GM12875 (cell line): ENCODE results near the gene NFIC.

ENCODE experiments used
- H3K4me3 ChIP-seq: one replicate; pipeline ENCODE4 v1.5.1; 2011; ENCODE audit warnings: low read depth, low read length, control low read depth
- CTCF ChIP-seq: IDR thresholded peaks from 2 replicates; pipeline ENCODE4 v1.5.1; 2011; ENCODE audit warnings: low read depth, mild to moderate bottlenecking, control low read depth, inconsistent platforms, low read length, moderate library complexity, borderline replicate concordance; ENCODE audit not compliant: insufficient read depth

The NFIC gene

GRCh38 chr19:3465552-3465951, 99.2 kb downstream of the NFIC start:
- H3K4me3 ChIP-seq, result no peak overlapping the region
- TF ChIP-seq CTCF, result no peak

GRCh38 chr19:3466635-3467034, 100.3 kb downstream of the NFIC start:
- TF ChIP-seq CTCF, result no peak
- H3K4me3 ChIP-seq, result no peak overlapping the region

DNA sequence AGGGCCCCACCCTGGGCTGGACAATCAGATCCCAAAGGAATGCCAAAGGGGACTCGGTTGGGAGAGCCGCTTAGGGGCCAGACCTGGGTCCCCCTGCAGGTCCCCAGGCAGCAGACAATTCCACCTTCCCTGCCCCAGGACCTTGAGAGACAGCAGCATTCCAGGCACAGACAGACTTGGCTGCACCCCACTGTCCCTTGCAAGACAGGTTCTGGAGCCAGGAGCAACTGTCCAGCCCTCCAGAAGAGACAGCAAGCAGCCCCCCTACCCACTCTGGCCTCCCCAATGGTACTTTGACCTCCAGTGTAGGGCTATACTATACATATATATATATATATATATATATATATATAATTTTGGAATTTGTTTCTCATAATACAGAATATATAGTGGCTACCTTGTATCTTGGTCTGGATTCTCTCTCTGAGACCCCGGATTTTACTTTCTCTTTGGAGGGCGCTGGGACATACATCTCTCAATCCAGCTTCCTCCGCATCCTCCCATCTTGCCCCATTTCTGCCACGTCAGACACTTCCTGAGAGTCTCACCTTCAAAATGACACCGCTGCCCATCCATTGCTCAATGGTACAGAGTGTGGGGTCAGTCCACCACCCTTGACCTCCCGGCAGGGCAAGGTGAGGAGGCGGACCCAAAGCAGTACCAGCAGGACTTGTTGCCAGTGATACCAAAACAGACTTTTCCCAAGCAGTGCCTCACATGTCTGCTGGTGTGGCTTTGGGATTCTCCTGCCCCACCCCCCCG, 101.2 kb downstream of the NFIC start:
- no peak overlapping the region for H3K4me3 ChIP-seq
- TF ChIP-seq CTCF, result no peak

GRCh38 chr19:3468211-3468610, 101.8 kb downstream of the NFIC start:
- no peak overlapping the region for H3K4me3 ChIP-seq
- TF ChIP-seq CTCF, result no peak

DNA sequence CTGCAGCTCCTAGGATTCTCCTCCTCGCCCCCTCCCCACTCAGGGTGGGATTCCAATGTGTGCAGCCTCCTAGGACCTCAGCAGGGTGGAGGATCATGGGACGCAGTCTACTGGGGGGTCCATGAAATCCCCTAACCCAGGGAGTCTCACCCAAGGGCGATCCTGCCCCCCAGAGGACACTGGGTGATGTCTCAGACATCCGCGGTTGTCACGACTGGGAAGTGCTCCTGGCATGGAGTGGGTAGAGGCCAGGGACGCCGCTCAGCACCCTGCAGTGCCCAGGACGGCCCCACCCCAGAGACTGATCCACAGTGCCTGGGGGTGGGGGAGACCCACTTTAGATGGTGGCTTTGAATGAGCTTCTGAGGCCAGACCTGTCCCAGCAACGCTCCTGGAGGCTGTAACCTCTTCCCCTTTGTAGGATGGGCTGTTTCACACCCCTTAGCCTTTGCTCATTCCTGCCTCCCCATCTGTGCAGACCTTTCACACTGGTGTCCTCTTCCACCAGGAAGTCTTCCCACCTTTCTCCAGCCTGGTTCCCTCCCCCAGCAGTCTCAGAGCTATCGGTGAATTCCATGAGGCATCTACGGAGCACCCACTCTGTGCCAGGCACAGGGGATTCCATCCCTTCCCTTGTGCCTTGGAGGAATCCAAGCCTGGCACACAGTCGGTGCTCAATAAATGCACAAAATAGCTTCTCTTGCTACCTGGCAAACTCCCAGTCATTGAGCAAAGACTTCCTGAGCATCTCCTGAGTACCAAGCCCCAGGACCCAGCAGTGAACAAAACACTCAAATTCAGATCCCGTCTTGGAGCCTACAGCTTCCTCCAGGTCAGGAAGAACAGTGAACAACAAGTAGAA, 103.5 kb downstream of the NFIC start:
- H3K4me3 ChIP-seq, result no peak overlapping the region
- no peak for TF ChIP-seq CTCF

GRCh38 chr19:3470500-3471128, 104.2 kb downstream of the NFIC start:
- no peak overlapping the region for H3K4me3 ChIP-seq
- no peak for TF ChIP-seq CTCF
